GM12865 (cell line): ENCODE data around the gene CFAP119.

Experiments used
- DNase-seq: peaks from one replicate; pipeline ENCODE4 v3.0.0; 2010; ENCODE audit warnings: low read depth
- H3K4me3 ChIP-seq: 2 replicates; pipeline ENCODE4 v1.5.1; 2011; ENCODE audit warnings: mild to moderate bottlenecking, low read depth, low read length, control low read depth
- CTCF ChIP-seq: IDR thresholded peaks from 2 replicates; pipeline ENCODE4 v1.5.1; 2011; ENCODE audit warnings: low read length, control low read depth, low read depth, inconsistent platforms; ENCODE audit not compliant: insufficient read depth; ENCODE audit errors: missing control alignments

The CFAP119 gene

DNA sequence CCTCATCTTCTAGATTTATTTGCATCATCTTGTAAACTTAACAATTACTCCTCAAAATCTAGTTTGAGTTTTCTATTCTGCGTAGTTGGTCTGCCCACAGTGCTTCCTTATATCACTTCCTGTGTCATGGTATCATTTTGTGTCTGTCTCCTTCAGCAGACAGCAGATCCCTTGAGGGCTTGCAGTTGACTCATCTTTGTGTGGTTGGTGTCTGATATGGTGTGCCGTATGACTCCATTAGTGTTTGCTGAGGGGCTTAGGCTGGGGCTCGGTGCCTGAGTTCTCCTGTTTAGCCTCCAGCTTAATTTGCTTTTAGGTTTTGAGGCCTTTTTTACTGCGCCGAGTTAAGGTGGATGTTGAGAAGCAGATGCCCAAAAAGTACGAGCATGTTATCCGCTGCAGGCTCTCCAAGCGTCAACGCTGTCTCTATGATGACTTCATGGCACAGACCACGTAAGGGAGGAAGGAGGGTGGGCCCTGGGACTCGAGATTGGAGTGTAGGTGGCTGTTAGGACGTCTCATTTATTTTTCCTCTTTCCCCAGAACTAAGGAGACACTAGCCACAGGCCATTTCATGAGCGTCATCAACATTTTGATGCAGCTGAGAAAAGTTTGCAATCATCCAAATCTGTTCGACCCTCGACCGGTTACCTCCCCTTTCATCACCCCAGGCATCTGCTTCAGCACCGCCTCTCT, 46.0 kb downstream of the CFAP119 start:
- no peak for TF ChIP-seq CTCF

GRCh38 chr16:30711712-30712111, 50.1 kb downstream of the CFAP119 start:
- no peak overlapping the region for H3K4me3 ChIP-seq
- no peak for TF ChIP-seq CTCF
- DNase-seq = no peak

More for the DNA sequence above, 46.0 kb downstream of the CFAP119 start:
- no peak overlapping the region for H3K4me3 ChIP-seq
- DNase-seq = peak; percentile 22

DNA sequence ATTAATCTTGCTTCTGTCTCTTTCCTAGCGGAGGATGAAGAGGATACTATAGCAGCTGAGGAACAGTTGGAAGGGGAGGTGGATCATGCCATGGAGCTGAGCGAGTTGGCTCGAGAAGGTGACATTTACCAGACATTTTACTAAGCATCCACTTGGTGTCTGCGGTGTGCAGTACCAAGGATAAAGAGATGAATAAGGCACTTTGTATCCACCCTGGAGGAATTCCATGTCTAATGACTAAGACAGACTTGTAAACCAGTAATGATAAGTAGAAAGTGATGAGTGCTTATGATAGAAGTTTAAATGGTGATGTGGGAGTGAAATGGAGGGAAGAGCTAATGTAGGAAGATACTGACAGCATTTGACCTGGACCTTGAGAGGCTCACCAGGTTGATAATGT, 50.9 kb downstream of the CFAP119 start:
- TF ChIP-seq CTCF = no peak
- H3K4me3 ChIP-seq = no peak overlapping the region
- DNase-seq = no peak
